ENCODE results near the gene LRRC37A3.
"Not testable (repeated sequence)": the region's sequence is repeated elsewhere in the genome, so short reads cannot be mapped to it uniquely, and the experiment has no call there.

Gene LRRC37A3

DNA sequence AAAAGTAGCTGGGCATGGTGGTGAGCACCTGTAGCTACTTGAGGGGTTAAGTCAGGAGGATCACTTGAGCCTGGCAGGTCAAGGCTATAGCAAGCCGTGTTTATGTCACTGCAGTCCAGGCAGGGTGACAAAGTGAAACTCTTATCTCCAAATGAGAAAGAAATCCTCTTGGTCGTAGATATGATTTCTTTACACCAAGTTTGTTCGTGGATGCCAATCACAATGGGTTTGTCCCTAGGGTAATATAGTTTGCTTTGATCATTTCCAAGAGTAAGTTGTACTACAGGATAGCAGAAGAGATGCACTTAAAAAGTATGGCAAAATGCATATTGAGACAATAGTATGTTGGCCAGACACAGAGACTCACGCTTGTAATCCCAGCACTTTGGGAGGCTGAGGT, 6.0 kb upstream of the LRRC37A3 start:
- not testable (repeated sequence) for DNase-seq

DNA sequence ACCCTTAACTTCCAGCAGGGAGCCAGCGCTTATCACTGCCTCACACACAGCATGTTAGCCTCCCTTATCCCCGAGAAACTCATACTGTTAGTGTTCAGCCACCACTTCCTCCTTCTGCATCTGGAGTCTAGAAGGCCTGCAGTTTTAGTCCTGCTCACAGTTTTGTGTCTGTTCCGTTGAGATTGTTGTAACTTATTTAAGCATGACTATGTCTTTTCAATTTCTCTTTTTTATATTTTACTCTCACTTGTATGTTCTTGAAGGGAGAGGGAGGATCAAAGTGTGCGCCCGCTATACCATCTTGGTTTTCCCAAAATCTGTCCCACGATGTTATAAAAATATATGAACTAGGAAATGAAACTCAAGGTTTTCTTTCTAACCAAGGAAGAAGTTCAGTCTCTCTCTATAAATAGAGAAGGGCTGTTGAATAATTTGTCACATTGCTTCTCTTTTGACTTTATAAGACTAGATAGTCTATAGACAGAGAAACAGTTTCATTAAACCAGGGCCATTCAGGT, 3.8 kb upstream of the LRRC37A3 start:
- DNase-seq: not testable (repeated sequence)

DNA sequence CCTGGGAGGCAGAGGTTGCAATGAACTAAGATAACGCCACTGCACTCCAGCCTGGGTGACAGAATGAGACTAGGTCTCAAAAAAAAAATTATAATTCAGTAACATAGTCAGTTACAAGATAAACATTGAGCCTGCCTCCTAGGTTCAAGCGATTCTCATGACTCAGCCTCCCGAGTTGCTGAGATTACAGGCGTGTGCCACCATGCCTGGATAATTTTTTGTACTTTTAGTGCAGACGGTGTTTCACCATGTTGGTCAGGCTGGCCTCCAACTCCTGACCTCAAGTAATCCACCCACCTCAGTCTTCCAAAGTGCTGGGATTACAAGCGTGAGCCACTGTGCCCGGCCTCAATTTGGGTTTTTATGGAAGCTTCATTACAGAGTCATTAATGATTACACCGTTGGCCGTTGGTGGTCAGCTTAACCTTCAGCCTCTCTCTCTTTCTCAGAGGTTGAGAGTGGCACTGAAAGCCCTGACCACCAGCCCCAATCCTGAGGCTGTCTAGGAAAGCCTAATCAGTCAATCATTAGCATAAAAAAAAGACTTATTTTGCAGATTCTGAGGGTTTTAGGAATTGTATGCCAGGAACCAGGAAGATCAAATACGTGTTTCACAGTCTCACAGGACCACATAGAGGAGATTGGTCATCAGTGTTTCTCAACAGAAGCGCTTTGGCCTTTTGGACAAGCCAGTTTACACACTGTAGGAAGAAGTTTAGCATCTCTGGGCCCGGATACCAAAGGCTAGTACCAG, 1.3 kb upstream of the LRRC37A3 start:
- DNase-seq: no peak

DNA sequence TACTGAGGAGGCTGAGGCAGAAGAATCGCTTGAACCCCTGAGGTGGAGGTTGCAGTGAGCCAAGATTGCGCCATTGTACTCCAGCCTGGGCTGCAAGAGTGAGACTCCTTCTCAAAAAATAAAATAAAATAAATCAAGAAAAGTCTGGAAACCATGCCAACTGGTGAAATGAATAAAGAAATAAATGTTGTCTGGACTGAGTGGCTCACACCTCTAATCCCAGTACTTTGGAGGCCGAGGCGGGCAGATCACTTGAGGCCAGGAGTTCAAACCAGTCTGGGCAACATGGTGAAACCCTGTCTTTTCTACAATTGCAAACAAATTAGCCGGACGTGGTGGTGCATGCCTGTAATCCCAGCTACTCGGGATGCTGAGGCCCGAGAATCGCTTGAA, 744 bp upstream of the LRRC37A3 start:
- DNase-seq: no peak

DNA sequence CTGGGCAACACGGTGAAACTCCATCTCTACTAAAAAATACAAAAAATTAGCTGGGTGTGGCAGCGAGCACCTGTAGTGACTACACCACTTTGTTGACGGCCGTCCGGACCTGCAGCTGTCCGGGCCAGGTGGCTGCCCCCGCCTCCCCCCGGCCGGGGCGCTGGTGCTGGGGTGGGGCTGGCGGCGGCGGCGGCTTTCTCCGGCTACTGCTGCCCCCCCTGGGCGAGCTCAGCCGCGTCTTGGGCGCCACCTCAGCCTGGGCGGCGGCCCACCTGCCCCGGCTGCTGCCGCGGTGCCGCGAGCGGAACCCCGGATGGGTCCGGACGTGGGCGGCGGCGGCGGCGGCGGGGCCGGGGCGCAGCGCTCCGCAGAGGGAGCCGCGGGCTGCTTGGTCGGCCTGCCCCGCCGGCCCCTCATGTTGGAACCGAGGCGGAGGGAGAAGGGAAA, 413 bp downstream of the LRRC37A3 start:
- DNase-seq: not testable (repeated sequence)

DNA sequence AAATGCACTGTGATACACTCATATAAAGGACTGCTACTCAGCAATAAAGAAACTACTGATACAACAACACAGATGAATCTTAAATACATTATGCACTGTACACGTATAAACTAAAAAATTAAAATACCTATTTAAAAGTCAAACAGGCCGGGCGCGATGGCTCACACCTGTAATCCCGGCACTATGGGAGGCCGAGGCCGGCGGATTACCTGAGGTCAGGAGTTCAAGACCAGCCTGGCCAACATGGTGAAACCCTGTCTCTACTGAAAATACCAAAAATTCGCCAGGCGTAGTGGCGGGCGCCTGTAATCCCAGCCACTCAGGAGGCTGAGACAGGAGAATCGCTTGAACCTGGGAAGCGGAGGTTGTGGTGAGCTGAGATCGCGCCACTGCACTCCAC, 1.7 kb downstream of the LRRC37A3 start:
- not testable (repeated sequence) for DNase-seq

DNA sequence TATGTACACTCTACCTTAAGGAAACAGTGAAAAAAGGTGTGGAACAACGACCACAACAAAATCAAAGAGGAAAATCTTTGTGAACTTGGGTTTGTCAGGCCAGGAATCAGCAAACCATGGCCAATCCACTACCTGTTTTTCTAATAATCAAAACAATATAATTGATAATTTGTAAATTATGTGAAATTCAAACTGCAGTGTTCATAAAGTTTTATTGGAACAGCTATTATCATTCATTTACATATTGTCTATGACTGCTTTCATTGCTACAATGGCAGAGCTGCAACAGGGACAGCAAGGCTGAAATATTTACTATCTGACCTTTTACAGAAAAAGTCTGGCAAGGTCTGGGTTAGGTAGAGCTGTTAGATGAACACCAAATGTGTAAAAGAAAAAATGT, 4.0 kb downstream of the LRRC37A3 start:
- not testable (repeated sequence) for DNase-seq

DNA sequence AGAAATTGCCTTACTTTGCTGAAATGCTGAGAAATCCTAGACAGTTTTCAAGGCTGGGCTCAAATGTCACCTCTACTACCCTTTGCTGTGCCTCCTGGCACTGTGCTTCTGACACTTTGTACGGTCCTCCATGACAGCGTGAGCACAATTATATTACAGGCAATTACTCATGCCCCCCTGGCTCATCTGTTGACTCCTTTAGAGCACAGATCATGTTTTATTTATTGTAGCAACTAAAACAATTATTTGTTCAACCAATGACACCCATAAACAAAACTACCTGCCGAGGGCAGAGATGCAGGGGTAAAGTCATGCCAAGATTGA, 9.1 kb downstream of the LRRC37A3 start:
- DNase-seq: not testable (repeated sequence)

DNA sequence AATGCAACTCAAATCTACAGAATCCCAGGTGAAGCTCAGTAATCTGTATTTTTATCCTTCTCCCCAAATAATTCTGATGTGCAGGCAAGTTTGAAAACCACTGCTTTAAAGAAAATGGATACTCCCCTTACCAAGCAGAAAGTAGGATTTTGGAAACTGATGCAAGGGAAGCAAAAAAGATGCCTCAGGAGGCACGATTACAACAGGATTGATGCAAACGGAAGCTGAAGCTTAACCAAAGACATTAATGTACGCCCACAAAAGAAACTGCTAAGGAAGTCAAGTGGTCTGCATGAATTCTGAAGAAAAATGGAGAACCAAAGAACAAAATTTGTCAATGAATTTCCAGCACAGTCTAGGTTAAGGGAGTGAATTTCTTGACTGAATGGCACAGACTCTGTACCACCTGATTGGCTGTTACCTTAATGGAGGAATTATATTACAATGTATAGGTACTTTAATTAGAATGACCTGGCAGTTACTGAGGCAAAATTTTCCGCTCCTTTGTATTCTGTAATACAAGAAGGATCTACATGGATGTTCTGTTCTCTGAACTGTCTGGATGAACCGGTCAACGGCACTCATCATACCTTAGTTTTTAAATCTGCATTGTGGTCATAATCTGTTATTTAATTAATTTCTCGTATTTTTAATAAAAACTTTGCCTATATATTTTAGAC, 9.6 kb downstream of the LRRC37A3 start:
- not testable (repeated sequence) for DNase-seq

DNA sequence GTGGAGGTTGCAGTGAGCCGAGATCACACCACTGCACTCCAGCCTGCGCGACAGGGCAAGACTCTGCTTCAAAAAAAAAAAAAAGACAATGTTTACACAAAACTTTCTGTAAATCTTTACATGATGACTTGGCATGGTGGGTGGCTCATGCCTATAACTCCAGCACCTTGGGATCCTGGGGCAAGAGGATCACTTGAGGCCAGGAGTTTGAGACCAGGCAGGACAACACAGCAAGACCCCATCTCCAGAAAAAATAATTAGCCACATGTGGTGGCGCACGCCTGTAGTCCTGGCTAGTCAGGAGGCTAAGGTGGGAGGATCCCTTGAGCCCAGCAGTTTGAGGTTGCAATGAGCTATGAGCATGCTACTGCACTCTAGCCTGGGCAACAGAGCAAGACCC, 15.2 kb downstream of the LRRC37A3 start:
- DNase-seq: not testable (repeated sequence)

DNA sequence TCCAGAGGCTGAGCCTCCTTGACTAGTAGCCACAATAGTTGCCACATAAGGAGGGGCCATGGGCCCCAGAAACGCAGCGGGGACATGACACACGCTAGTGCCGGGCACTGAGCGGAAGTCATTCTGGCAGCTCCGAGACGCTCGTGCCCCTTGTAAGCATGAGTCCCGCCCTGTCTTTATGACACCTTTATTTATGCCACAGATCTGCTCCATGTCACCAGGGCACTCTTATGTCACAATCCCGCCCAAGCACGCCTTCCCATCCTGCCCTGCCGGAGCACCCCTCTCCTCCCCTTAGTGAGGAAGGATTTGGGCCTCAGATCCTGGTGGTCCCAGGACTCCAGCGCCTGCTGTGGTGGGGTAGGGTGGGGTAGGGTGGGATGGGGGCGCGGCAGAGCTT, 22.1 kb downstream of the LRRC37A3 start:
- not testable (repeated sequence) for DNase-seq

DNA sequence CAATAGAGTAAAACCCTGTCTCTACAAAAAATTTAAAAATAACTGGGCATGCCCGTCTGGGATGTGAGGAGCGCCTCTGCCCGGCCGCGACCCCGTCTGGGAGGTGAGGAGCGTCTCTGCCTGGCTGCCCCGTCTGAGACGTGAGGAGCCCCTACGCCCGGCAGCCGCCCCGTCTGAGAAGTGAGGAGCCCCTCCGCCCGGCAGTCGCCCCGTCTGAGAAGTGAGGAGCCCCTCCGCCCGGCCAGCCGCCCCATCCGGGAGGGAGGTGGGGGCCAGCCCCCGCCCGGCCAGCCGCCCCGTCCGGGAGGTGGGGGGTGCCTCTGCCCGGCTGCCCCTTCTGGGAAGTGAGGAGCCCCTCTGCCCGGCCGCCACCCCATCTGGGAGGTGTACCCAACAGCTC, 45.1 kb downstream of the LRRC37A3 start:
- not testable (repeated sequence) for DNase-seq

DNA sequence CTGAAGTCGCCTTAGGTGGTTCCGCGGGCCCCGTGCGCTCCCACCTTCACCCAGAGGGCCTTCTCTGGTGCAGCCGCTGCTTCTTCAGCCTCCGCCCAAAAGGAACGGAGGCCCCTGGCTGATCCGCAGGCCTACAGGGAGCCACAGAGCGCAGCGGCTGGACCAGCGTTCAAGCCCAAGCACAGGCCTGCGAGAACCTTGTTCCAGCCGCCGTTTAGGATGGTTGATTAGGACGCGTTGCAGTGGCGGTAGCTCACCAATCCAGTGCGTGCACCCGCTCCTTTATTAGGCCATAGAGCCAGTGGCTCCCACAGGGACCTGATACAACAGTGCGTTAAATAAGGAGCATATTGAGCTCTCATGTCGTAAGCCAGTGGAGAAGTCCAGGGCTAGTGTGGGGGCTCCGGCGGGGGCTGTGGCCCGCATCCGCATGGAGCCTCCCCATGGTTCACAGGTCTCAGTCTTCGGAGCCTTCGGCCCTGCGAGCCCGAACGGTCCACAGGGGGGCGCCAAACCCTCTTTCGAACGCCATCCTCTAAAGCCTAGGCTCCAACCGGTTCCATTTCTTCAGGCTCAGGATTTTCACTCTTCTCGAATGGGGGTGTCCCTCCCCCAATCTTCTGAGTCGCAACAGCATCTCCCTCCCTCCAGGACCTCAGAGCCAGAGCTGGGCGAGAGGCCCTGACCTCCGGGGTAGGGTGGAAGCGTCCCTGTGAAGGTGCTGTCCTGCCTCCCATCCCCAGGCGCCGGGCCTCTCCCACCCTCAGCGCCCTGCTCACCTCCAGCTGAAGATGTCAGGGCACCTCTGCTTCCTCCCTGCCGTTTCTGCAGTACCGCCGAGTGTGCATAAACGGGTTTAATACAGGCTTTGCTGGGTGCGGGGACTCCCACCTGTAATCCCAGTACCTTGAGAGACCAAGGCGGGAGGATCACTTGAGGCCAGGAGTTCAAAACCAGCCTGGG, 71.5 kb downstream of the LRRC37A3 start:
- peak; percentile 40 to 73 (median 63) for DNase-seq

DNA sequence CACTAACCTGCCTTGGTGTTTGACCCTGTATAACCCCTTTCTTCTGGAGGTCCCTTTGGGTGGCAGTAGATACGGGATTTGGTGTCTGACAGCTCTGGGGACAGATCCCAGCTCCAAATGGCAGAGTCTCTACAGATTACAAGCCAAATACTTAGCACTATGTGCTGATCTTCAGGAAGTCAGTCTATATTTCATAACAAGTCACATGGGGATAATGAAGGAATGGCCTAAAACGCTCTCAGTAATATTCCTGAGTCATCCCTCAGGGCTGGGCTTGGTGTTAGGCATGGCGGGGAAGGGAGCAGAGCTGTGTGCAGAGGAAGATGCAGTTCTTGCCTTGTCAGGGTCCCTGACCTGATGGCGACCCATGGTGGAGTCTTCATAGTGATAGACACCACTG, 72.4 kb downstream of the LRRC37A3 start:
- not testable (repeated sequence) for DNase-seq

DNA sequence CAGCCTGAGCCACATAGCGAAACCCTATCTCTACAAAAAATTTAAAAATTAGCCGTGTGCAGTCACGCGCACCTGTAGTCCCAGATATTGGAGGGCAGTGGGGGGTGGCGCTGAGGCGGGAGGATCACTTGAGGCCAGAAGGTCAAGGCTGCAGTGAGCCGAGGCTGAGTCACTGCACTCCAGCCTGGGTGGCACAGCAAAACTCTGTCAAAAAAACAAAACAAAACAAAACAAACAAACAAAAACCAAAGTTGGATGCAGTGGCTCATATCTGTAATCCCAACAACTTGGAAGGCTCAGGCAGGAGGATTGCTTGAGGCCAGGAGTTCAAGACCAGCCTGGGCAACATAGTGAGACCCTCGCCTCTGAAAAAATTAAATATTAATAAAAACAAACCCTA, 75.4 kb downstream of the LRRC37A3 start:
- DNase-seq: not testable (repeated sequence)

DNA sequence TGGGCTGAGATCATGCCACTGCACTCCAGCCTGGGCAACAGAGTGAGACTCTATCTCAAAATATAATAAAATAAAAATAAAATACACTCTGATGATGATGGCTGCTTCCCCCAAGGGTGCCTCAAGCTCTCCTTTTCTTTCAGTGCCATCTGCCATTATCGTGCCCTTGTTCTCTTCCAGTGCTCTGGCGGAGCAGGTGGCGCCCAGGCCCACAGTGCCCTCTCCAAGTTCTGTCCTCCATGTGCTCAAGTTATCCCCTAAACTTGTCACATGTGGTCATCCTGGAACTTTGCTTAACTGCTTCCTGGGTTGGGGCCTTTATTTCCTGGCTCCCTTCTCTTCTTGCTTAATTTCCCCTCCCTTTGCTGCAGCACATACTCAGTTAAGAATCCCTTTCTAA, 76.4 kb downstream of the LRRC37A3 start:
- DNase-seq: not testable (repeated sequence)

DNA sequence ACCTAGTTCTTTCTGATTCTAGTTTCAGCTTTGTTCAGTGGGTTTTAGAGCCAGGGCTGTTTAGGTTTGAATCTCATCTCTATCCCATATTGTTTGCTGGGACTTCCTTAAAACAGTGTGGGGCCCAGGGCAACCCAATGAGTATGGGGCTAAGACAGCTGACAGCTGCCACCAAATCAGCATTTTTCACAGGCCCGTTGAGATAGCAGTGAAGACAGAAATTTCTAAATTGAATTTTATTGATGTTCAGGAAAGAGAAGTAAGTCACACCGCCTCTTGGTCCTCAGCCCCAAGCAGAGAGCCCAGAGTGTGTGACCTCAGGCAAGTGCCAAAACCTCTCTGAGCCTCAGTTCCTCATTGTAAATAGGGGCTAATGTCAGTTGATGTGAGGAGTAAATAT, 78.3 kb downstream of the LRRC37A3 start:
- DNase-seq: not testable (repeated sequence)

DNA sequence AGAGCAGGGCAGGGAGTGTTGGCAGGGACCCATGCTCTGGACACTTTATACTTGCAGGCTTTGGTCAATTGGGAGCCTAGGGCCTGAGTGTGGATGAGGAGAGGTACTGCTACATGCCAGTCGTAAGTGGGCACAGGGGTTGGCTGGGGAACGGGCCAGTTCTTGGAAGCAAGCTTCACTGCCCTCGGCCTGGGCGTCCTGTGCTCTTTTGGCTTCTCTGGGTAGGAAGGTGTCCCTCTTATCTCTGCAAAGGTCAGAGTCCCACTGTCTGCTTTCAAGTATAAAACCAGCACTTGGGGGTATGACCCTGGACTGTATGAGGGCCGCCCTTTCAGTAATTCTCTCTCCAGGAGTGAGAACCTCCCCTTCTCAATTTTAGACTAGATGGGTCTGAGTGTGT, 80.8 kb downstream of the LRRC37A3 start:
- not testable (repeated sequence) for DNase-seq

DNA sequence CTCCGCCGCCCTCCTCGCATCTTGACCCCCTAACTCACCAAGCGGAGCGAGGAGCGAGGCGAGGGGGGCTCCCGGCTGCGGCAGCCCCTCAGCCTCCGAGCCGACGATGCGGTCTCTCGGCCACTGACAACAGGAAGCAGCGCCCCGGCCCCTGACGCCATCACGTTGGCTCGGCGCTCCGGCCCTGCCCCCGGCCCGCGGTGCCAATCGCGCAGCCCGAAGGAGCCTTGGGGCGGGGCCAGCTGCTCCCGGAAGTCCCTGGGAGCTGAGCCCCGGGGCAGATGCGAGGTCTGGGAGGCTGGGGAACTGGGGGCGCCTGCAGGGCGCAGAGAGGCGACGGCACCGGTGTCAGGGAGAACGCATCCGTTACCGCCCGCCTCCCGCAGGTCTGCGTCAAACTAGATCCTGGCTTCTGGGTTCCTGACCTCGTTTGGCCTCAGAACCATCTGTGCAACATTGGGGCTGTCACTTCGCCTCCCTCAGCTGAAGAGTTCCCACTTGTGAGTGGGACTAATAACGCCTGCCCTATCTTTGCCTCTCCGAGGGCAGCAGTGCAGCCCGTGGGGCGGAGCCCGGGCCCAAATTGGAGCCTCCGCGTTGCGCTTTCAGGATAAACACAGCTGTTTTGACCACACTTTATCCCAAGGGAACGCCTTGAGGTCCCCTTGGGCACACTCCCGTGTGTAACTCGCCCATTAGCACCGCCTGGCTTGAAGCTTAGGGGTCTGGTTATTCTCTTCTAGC, 82.1 kb downstream of the LRRC37A3 start:
- peak; percentile 41 to 76 (median 61) for DNase-seq

DNA sequence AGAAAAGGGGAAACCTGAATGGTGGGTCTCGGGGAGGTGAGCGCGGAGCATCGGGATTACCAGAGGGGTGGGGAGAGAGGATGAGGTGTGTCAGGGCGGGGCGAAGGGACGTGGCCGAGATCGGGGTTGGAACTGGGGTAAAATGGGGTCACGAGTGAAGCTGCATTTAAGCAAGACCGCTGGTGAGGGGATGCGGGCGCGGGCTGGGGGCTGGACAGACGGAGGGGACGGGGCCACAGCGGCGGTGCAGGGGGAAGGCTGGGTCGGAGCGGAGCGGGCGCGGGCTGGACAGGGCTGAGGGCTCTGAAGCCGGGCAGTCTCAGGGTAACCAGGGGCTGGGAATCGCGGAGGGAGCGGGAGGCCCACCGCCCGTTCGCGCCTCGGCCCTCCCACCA, 82.7 kb downstream of the LRRC37A3 start:
- DNase-seq: peak in 1 of 4 experiments; percentile 2

DNA sequence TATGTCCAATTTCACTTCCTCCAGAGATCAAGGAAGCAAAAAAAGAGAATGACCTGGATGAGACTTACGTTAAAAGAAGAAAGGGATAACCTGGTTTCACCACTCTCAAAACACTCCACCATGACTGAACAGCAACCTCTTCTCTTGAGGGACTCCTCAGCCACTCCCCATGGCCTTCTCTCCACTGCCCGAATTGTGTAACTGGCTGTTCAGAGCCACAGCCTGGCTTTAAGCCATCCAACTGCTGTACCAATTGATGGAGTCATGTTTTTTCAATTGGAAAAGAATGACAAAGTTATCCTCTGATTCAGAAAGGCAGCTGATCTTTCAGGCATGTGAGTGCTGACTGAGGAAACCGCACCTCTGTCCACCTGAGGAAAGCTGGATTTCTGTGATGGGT, 85.2 kb downstream of the LRRC37A3 start:
- DNase-seq: not testable (repeated sequence)

DNA sequence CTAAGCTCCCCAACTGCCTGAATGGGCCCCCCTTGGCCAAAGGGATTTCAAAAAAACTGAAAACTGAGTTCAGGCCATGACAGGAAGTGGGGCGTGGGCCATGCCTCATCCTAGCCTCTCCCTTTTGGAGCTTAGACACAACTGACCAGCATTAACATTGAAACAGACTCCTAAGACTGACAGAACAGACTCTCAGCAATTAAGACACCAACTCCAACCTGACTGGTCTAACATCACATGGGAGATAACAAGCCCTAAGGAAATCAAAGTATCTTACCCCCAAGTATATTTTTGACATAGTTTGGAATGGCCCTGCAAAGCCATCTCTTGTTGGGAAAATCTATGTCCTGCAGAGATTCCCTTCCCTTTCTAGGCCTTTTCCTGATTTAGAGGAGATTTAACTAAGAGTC, 88.6 kb downstream of the LRRC37A3 start:
- not testable (repeated sequence) for DNase-seq
